Fibroblast of mammary gland (primary cell): ENCODE results near the gene DNASE1L3.

Experiments
- DNase-seq: peaks from one replicate; pipeline ENCODE4 v3.0.0-alpha.2; 2010; ENCODE audit warnings: low read depth
- H3K4me3 ChIP-seq: 2 replicates; pipeline ENCODE4 v1.5.1; 2011; ENCODE audit warnings: low read depth, mild to moderate bottlenecking, low read length, moderate library complexity; ENCODE audit not compliant: control insufficient read depth
- CTCF ChIP-seq: conservative IDR thresholded peaks from 2 replicates; pipeline ENCODE4 v1.5.1; 2011; ENCODE audit warnings: low read depth, low read length, inconsistent platforms; ENCODE audit not compliant: control insufficient read depth, insufficient read depth

DNASE1L3 gene

GRCh38 chr3:58161435-58162398 is 49.1 kb downstream of the DNASE1L3 start:
- DNase-seq = peak; percentile 95
- TF ChIP-seq CTCF = no peak
- no peak overlapping the region for H3K4me3 ChIP-seq

- no peak for DNase-seq
- H3K4me3 ChIP-seq = no peak overlapping the region
- TF ChIP-seq CTCF = no peak
These were observed 50.4 kb downstream of the DNASE1L3 start for GRCh38 chr3:58160399-58160798.

DNA sequence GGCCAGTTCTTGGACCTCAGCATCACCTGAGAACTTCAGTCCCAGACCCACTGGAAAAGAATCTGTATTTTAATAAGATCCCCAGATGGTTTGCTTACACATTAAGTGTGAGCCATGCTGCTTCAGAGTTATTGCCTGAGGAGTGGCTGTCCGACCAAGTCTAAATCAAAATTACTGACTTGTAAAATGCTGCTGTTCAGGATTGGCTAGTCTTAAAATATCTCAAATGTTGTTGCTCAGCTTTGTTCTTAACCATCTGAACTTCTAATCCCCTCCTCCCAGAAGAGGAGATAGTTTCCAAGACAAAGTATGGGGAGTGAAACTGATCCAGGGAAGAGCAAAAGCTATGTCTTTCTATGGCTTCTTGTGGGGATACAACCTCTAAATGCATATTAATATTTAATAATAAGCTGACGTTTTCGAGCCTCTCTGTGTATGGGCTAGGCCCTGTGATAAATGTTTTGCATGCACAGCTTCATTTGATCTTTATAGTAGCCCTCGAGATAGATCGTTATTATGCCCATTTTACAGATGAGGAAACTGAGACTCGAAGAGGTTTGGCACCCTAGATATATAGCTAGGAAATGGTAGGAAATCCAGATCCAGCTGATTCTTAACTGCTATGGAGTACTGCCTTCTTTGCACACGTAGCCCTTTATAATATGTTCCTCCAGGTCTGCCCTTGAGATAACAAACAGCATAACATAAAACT is 52.2 kb downstream of the DNASE1L3 start:
- no peak for DNase-seq
- H3K4me3 ChIP-seq = no peak overlapping the region
- no peak for TF ChIP-seq CTCF

DNA sequence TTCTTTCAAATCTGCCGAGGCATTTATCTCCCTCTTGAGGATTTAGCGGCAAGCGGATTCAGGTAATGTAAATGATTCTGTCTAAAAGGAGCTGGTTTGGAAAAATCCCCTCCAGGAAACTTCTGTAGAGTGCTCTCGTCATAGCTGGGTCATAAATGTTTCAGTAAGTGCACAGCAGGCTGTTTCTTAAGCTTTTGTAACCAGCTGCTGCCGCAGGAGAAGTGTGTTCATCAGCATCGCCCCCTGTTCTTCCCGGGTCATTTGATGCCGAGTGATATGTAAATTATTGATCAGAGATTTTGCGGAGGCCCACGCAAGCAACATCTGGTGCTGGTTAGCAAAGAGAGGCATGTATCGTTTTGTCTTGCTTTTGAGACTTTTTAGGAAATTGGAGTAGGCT is 53.1 kb downstream of the DNASE1L3 start:
- no peak overlapping the region for H3K4me3 ChIP-seq

GRCh38 chr3:58155838-58156237 is 54.9 kb downstream of the DNASE1L3 start:
- TF ChIP-seq CTCF = no peak
- no peak for DNase-seq
- H3K4me3 ChIP-seq = no peak overlapping the region

More for the DNA sequence above, 53.1 kb downstream of the DNASE1L3 start:
- no peak for TF ChIP-seq CTCF
- DNase-seq = no peak

DNA sequence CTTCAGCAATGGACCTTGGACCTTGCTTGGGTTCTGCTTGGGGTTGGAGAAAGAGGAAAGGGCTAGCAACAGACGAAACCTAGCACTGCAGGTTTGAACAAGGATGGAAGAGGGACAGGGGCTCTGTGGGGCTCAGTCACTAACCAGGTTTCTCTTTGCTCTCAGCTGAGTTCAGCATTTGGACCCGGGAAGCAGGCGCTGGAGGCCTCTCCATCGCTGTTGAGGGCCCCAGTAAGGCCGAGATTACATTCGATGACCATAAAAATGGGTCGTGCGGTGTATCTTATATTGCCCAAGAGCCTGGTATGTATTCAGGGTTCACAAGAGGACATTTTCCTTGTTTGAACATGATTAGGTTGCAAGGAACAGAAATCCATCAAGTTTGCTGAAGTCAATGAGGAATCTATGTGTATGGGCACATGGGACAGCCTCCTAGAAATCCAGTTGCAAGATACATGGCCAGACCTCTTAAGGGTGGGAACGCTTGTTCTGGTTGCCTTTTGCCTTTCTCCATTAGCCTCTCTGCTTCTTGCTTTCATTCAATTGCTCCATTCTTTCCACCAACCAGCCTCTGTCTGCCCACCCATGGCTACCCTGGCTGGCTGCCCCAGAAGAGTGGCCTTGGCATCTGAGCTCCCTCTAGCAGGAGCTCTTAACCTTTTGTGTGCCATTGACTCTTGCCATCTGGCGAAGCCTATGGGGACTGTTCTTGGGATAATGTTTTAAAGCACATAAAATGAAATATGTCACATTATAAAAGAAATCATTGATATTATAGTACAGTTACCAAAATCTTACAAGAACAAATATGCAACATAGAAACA is 55.9 kb downstream of the DNASE1L3 start:
- H3K4me3 ChIP-seq = no peak overlapping the region
- no peak for DNase-seq
- TF ChIP-seq CTCF = no peak
